ENCODE results near the gene B3GALT6. TPM values are rescaled to one million over a fixed set of nuclear protein-coding genes. Genes with fewer than 3 reads are reported as not detected.

B3GALT6 gene
- total RNA-seq, 1 donor from 2014 or later, result 15.8 TPM

GRCh38 chr1:1223891-1224290 lies 8.1 kb upstream of the B3GALT6 start:
- Mint-ChIP-seq H3K36me3 (peaks cover 20% of the 10 kb centered on the region), H3K27ac (no peak overlapping the region), H3K9me3 (no peaks in the 10 kb centered on the region), H3K4me3 (no peak overlapping the region), H3K27me3 (ENCODE audit: insufficient read depth, low read depth) (peaks cover 9% of the 10 kb centered on the region), H3K4me1 (no peaks in the 10 kb centered on the region)
- no peaks in the 10 kb centered on the region for H3K4me1 ChIP-seq
- H3K9ac ChIP-seq, result no peak overlapping the region
- no peak overlapping the region for H3K4me2 ChIP-seq
- H3K36me3 ChIP-seq, result no peaks in the 10 kb centered on the region
- H3F3A ChIP-seq (ENCODE audit: low read depth), result no peaks in the 10 kb centered on the region
- no peaks in the 10 kb centered on the region for H3K9me3 ChIP-seq (ENCODE audit: low read depth)
- peaks cover 4% of the 10 kb centered on the region for H3K79me2 ChIP-seq (ENCODE audit: low read depth)
- DNase-seq (ENCODE audit: low spot score), result no peak
- H2AFZ ChIP-seq (replicated peaks), result no peak overlapping the region
- no peaks in the 10 kb centered on the region for H3K27me3 ChIP-seq
- H4K20me1 ChIP-seq (ENCODE audit: low read depth), result no peaks in the 10 kb centered on the region
- TF ChIP-seq EZH2phosphoT487 (IDR thresholded peaks at IDR 0.05) (no peak), CTCF (IDR thresholded peaks at IDR 0.05) (no peak), EZH2 (IDR thresholded peaks at IDR 0.05) (no peak)
- H3K4me3 ChIP-seq, result no peak overlapping the region
- no peak overlapping the region for H3K27ac ChIP-seq

GRCh38 chr1:1225238-1225845 lies 6.7 kb upstream of the B3GALT6 start:
- peaks cover 8% of the 10 kb centered on the region for H4K20me1 ChIP-seq (ENCODE audit: low read depth)
- H3K36me3 ChIP-seq, result no peaks in the 10 kb centered on the region
- no peak overlapping the region for H3K27ac ChIP-seq
- peaks cover 17% of the 10 kb centered on the region for H3K79me2 ChIP-seq (ENCODE audit: low read depth)
- H3K9ac ChIP-seq, result no peak overlapping the region
- no peaks in the 10 kb centered on the region for H3K4me1 ChIP-seq
- no peak overlapping the region for H3K4me2 ChIP-seq
- Mint-ChIP-seq H3K4me3 (no peak overlapping the region), H3K27ac (no peak overlapping the region), H3K9me3 (no peaks in the 10 kb centered on the region), H3K36me3 (peaks cover 25% of the 10 kb centered on the region), H3K27me3 (ENCODE audit: insufficient read depth, low read depth) (peaks cover 11% of the 10 kb centered on the region), H3K4me1 (peaks cover 5% of the 10 kb centered on the region)
- no peak overlapping the region for H2AFZ ChIP-seq (replicated peaks)
- no peak overlapping the region for H3K4me3 ChIP-seq
- DNase-seq (ENCODE audit: low spot score), result no peak
- H3K9me3 ChIP-seq (ENCODE audit: low read depth), result no peaks in the 10 kb centered on the region
- no peaks in the 10 kb centered on the region for H3F3A ChIP-seq (ENCODE audit: low read depth)
- no peak for TF ChIP-seq EZH2 (IDR thresholded peaks at IDR 0.05)
- TF ChIP-seq CTCF (IDR thresholded peaks at IDR 0.05), result no peak
- TF ChIP-seq EZH2phosphoT487 (IDR thresholded peaks at IDR 0.05), result no peak
- H3K27me3 ChIP-seq, result no peaks in the 10 kb centered on the region

- Histone ChIP-seq H2AFZ (replicated peaks) (no peak overlapping the region), H4K20me1 (ENCODE audit: low read depth) (peaks cover 12% of the 10 kb centered on the region)
- peaks cover 20% of the 10 kb centered on the region for H3K36me3 Mint-ChIP-seq
These were observed 6.1 kb upstream of the B3GALT6 start for GRCh38 chr1:1225913-1226312.

More at GRCh38 chr1:1225913-1226312, 6.1 kb upstream of the B3GALT6 start:
- H3K79me2 ChIP-seq (ENCODE audit: low read depth), result peaks cover 23% of the 10 kb centered on the region
- peaks cover 10% of the 10 kb centered on the region for H3K4me1 Mint-ChIP-seq
- H3K4me3 ChIP-seq, result no peak overlapping the region
- TF ChIP-seq CTCF (IDR thresholded peaks at IDR 0.05) (no peak), EZH2phosphoT487 (IDR thresholded peaks at IDR 0.05) (no peak), EZH2 (IDR thresholded peaks at IDR 0.05) (no peak)
- H3K27ac ChIP-seq, result no peak overlapping the region
- H3K4me3 Mint-ChIP-seq, result no peak overlapping the region
- H3K9me3 ChIP-seq (ENCODE audit: low read depth), result no peaks in the 10 kb centered on the region
- no peak overlapping the region for H3K9ac ChIP-seq
- no peaks in the 10 kb centered on the region for H3K27me3 ChIP-seq
- H3K27ac Mint-ChIP-seq, result no peak overlapping the region
- H3K36me3 ChIP-seq, result no peaks in the 10 kb centered on the region
- H3K4me1 ChIP-seq, result peaks cover 5% of the 10 kb centered on the region
- H3K27me3 Mint-ChIP-seq (ENCODE audit: insufficient read depth, low read depth), result peaks cover 11% of the 10 kb centered on the region
- DNase-seq (ENCODE audit: low spot score), result no peak
- peaks cover 2% of the 10 kb centered on the region for H3F3A ChIP-seq (ENCODE audit: low read depth)
- H3K9me3 Mint-ChIP-seq, result no peaks in the 10 kb centered on the region
- H3K4me2 ChIP-seq, result no peak overlapping the region
